NT2/D1 (cell line): ENCODE data around the gene TMEM207.

Experiments used
- DNase-seq: peaks from one replicate; pipeline ENCODE4 v3.0.0-alpha.2; 2011; ENCODE audit warnings: low read depth, low spot score
- H3K27me3 ChIP-seq: 2 replicates; pipeline ENCODE4 v1.6.0; 2011; ENCODE audit warnings: mild to moderate bottlenecking; ENCODE audit not compliant: insufficient read length, insufficient read depth
- H3K36me3 ChIP-seq: 2 replicates; pipeline ENCODE4 v1.6.1; 2011; ENCODE audit warnings: mild to moderate bottlenecking, low read length, mixed read lengths; ENCODE audit not compliant: insufficient read depth, insufficient read length
- H3K4me1 ChIP-seq: 2 replicates; pipeline ENCODE4 v1.5.1; 2011; ENCODE audit not compliant: insufficient read depth, insufficient read length
- H3K4me3 ChIP-seq: 2 replicates; pipeline ENCODE4 v1.5.1; 2011; ENCODE audit warnings: low read depth; ENCODE audit not compliant: insufficient read length
- H3K9ac ChIP-seq: 2 replicates; pipeline ENCODE4 v1.6.0; 2011; ENCODE audit warnings: low read depth; ENCODE audit not compliant: insufficient read length
- H3K9me3 ChIP-seq: 2 replicates; pipeline ENCODE4 v1.5.1; 2011; ENCODE audit warnings: mild to moderate bottlenecking, low read length; ENCODE audit not compliant: insufficient read depth
- SUZ12 ChIP-seq: IDR thresholded peaks from 2 replicates; pipeline ENCODE4 v1.6.1; 2011; ENCODE audit not compliant: insufficient read length, insufficient read depth; ENCODE audit errors: extremely low read depth
- YY1 ChIP-seq: IDR thresholded peaks from 2 replicates; pipeline ENCODE4 v1.6.1; 2011; ENCODE audit not compliant: insufficient read length, insufficient read depth
- ZNF274 ChIP-seq: IDR thresholded peaks from 2 replicates; pipeline ENCODE4 v1.6.1; 2011; ENCODE audit warnings: mild to moderate bottlenecking, low read depth, low read length

Gene TMEM207

GRCh38 chr3:190494907-190495306 is 45.2 kb upstream of the TMEM207 start:
- H3K27me3 ChIP-seq: no peaks in the 10 kb centered on the region
- no peak for DNase-seq
- no peaks in the 10 kb centered on the region; the same call in 1 of the 2 replicates for H3K9me3 ChIP-seq
- H3K4me1 ChIP-seq: no peaks in the 10 kb centered on the region
- no peak overlapping the region for H3K9ac ChIP-seq
- TF ChIP-seq SUZ12 (no peak), YY1 (no peak), ZNF274 (no peak)
- H3K36me3 ChIP-seq: no peaks in the 10 kb centered on the region
- H3K4me3 ChIP-seq: no peak overlapping the region

- Histone ChIP-seq H3K4me1 (no peaks in the 10 kb centered on the region), H3K36me3 (no peaks in the 10 kb centered on the region), H3K27me3 (no peaks in the 10 kb centered on the region), H3K9ac (no peak overlapping the region), H3K9me3 (no peaks in the 10 kb centered on the region; the same call in 1 of the 2 replicates), H3K4me3 (no peak overlapping the region)
- DNase-seq: no peak
- no peak for TF ChIP-seq YY1
- no peak for TF ChIP-seq ZNF274
- TF ChIP-seq SUZ12: no peak
These were observed 43.3 kb upstream of the TMEM207 start for GRCh38 chr3:190492966-190493365.

GRCh38 chr3:190492129-190492528 is 42.4 kb upstream of the TMEM207 start:
- Histone ChIP-seq H3K36me3 (no peaks in the 10 kb centered on the region), H3K9ac (no peak overlapping the region), H3K27me3 (no peaks in the 10 kb centered on the region), H3K4me1 (no peaks in the 10 kb centered on the region), H3K4me3 (no peak overlapping the region), H3K9me3 (no peaks in the 10 kb centered on the region; the same call in 1 of the 2 replicates)
- TF ChIP-seq ZNF274: no peak
- no peak for TF ChIP-seq SUZ12
- TF ChIP-seq YY1: no peak
- DNase-seq: no peak

- H3K9ac ChIP-seq: no peak overlapping the region
- DNase-seq: no peak
- no peak for TF ChIP-seq SUZ12
- TF ChIP-seq ZNF274: no peak
- TF ChIP-seq YY1: no peak
- no peaks in the 10 kb centered on the region for H3K27me3 ChIP-seq
- no peaks in the 10 kb centered on the region for H3K36me3 ChIP-seq
- no peaks in the 10 kb centered on the region; the same call in 1 of the 2 replicates for H3K9me3 ChIP-seq
- no peaks in the 10 kb centered on the region for H3K4me1 ChIP-seq
- H3K4me3 ChIP-seq: no peak overlapping the region
These were observed 41.9 kb upstream of the TMEM207 start for GRCh38 chr3:190491533-190492054.

- H3K9me3 ChIP-seq: no peaks in the 10 kb centered on the region
- no peaks in the 10 kb centered on the region for H3K4me1 ChIP-seq
- no peak for TF ChIP-seq ZNF274
- no peak for TF ChIP-seq YY1
- no peak for TF ChIP-seq SUZ12
- no peaks in the 10 kb centered on the region for H3K27me3 ChIP-seq
- DNase-seq: no peak
- H3K36me3 ChIP-seq: no peaks in the 10 kb centered on the region
- no peak overlapping the region for H3K9ac ChIP-seq
- no peak overlapping the region for H3K4me3 ChIP-seq
These were observed 37.4 kb upstream of the TMEM207 start for GRCh38 chr3:190486908-190487607.

GRCh38 chr3:190486533-190486864 is 36.8 kb upstream of the TMEM207 start:
- Histone ChIP-seq H3K4me3 (no peak overlapping the region), H3K9me3 (no peaks in the 10 kb centered on the region), H3K4me1 (no peaks in the 10 kb centered on the region), H3K9ac (no peak overlapping the region), H3K36me3 (no peaks in the 10 kb centered on the region), H3K27me3 (no peaks in the 10 kb centered on the region)
- no peak for DNase-seq
- TF ChIP-seq YY1 (no peak), SUZ12 (no peak), ZNF274 (no peak)

- H3K4me3 ChIP-seq: no peak overlapping the region
- no peak for DNase-seq
- no peaks in the 10 kb centered on the region for H3K4me1 ChIP-seq
- H3K9ac ChIP-seq: no peak overlapping the region
- no peaks in the 10 kb centered on the region for H3K27me3 ChIP-seq
- H3K9me3 ChIP-seq: no peaks in the 10 kb centered on the region
- H3K36me3 ChIP-seq: no peaks in the 10 kb centered on the region
- TF ChIP-seq YY1 (no peak), SUZ12 (no peak), ZNF274 (no peak)
These were observed 36.3 kb upstream of the TMEM207 start for GRCh38 chr3:190485830-190486532.
